Left lung (tissue), 10 donors: ENCODE data around the gene SOX8. TPM values are rescaled to one million over a fixed set of nuclear protein-coding genes. Genes with fewer than 3 reads are reported as not detected.

ENCODE experiments used
- ATAC-seq: fragments of 200-7000 bp; cut with Tn5 transposase; one replicate; pipeline ENCODE4 v1.9.1; 2020; ENCODE audit warnings: moderate library complexity
- DNase-seq, 4 donors: peaks; one replicate each; pipeline ENCODE4 v3.0.0-alpha.2; 2013 to 2020
- H3K27ac ChIP-seq, 2 donors: fragments of 200-600 bp; sonication (generic) in 1 of 2; one replicate each; pipeline versions ENCODE4 v1.5.0 to v1.8.0; 2020 to 2021
- H3K27me3 ChIP-seq, 2 donors: fragments of 200-600 bp; sonication (generic) in 1 of 2; one replicate each; pipeline versions ENCODE4 v1.5.0 to v1.8.0; 2020 to 2021
- H3K36me3 ChIP-seq, 2 donors: fragments of 200-600 bp; sonication (generic) in 1 of 2; one replicate each; pipeline versions ENCODE4 v1.5.0 to v1.8.0; 2020 to 2021
- H3K4me1 ChIP-seq, 2 donors: fragments of 200-600 bp; one replicate each; pipeline ENCODE4 v1.8.0; 2021
- H3K4me3 ChIP-seq, 2 donors: fragments of 200-600 bp; sonication (generic) in 1 of 2; one replicate each; pipeline versions ENCODE4 v1.5.0 to v1.8.0; 2020 to 2021; ENCODE audit warnings: mild to moderate bottlenecking in 1 of 2
- H3K9me3 ChIP-seq, 2 donors: fragments of 200-600 bp; sonication (generic) in 1 of 2; one replicate each; pipeline versions ENCODE4 v1.5.0 to v1.8.0; 2020 to 2021
- intact Hi-C, 2 donors: fragments of 100-400 bp; cut with DNase I; formaldehyde crosslinking; loops; one replicate each; pipeline versions ENCODE4 v1.11.2 to v1.14.2; 2022
- polyA plus RNA-seq, 6 donors: library from polyadenylated mRNA; unstranded; fragments of 120-200 nt; gene quantifications; one replicate each; pipeline ENCODE4 v1.2.1, GENCODE V29; 2013; ENCODE audit not compliant: insufficient read length in 6 of 6
- total RNA-seq, 2 donors: library from RNA; stranded (reverse); fragmentation: NEBNext Ultra II Directional; extraction: Animal tissue kit (Norgen Biotek cat#: 25700); gene quantifications; one replicate each; pipeline ENCODE4 v1.2.1, GENCODE V29; 2021
- TF ChIP-seq, protein P1 (sequence below), 2 donors: fragments of 200-600 bp; sonication (generic) in 1 of 2; IDR thresholded peaks; one replicate each; pipeline versions ENCODE4 v1.5.0 to v1.8.0; 2021; ENCODE audit warnings: antibody characterized with exemption in 2 of 2
- donor health status: DM: no; HTN: yes; CAD: no.
- donor health status: DM: no; HTN: no; CAD: no.

The SOX8 gene
- total and polyA plus RNA-seq, 8 donors: 0.26 to 4.1 (median 2.5) TPM

- intact Hi-C loops: no loop called here
Observed at GRCh38 chr16:1013593-1013900, 32.0 kb downstream of the SOX8 start.

DNA sequence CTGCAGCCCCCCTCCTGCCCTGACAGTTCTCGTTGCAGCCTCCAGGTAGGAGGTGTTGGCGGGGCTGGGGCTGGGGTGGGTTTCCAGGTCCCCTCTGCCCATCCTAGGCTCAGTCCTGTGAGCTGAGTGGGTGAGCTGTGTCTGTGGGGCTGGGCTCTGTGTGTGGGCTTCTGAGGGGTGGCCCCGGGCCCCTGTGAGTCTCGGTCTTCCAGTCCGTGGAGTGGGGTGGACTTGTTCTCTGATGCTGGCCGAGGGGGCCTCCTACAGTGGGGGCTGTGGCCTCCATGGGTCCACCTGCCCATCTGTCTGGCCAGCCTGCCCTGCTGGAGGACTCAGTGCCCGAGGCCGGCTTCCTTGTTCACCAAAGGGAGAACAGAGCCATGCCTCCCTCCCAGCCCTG, 32.7 kb downstream of the SOX8 start:
- TF ChIP-seq, protein P1, sequence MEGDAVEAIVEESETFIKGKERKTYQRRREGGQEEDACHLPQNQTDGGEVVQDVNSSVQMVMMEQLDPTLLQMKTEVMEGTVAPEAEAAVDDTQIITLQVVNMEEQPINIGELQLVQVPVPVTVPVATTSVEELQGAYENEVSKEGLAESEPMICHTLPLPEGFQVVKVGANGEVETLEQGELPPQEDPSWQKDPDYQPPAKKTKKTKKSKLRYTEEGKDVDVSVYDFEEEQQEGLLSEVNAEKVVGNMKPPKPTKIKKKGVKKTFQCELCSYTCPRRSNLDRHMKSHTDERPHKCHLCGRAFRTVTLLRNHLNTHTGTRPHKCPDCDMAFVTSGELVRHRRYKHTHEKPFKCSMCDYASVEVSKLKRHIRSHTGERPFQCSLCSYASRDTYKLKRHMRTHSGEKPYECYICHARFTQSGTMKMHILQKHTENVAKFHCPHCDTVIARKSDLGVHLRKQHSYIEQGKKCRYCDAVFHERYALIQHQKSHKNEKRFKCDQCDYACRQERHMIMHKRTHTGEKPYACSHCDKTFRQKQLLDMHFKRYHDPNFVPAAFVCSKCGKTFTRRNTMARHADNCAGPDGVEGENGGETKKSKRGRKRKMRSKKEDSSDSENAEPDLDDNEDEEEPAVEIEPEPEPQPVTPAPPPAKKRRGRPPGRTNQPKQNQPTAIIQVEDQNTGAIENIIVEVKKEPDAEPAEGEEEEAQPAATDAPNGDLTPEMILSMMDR (IDR thresholded peaks at IDR 0.05): no peak

More at GRCh38 chr16:1013593-1013900, 32.0 kb downstream of the SOX8 start:
- Histone ChIP-seq H3K36me3 (no peaks in the 10 kb centered on the region), H3K27me3 (peaks cover 9 to 47% of the 10 kb centered on the region in 2 donors), H3K9me3 (no peaks in the 10 kb centered on the region), H3K4me1 (no peaks in the 10 kb centered on the region), H3K27ac (no peak overlapping the region), H3K4me3 (no peak overlapping the region)
- no peak for ATAC-seq
- no peak for DNase-seq
- TF ChIP-seq, protein P1 (IDR thresholded peaks at IDR 0.05): no peak

DNA sequence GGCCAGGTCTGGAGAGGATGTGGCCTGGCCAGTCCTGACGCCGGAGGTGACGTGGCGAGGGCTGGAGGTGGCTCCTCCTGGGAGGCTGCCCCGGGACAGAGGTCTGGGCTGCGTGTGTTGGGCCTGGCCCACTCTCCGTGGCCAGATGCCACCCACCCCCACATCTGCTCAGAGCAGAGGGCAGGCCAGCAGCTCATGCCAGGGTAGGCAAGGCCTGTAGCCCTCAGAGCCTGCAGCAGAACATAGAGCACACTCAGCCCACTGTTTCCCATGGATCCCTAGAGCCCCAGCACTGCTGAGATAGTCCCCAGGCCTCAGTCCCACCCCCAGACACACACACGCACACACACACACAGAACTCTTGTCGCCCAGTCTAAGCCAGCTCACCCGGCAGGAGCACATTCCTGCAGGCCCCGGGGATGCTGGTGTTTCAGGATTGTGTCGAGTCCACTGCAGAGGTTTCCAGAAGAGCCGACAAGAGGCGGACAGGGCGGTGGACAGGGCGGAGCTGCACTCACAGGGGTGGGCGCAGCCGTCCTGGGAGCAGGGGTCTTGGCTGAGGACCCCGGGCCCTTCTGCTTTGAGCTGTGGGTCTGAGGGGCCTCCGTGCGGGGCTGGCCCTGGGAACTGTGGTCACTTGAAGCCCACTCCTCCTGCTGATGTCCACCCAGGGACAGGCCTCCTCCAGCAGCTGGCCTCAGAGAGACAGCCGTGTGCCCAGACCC, 33.4 kb downstream of the SOX8 start:
- TF ChIP-seq, protein P1 (IDR thresholded peaks at IDR 0.05): no peak
- peak in 2 of 4 donors; percentile 18 to 72 for DNase-seq
- Histone ChIP-seq H3K4me3 (no peak overlapping the region), H3K27ac (no peak overlapping the region), H3K36me3 (no peaks in the 10 kb centered on the region), H3K27me3 (peaks cover under 1 to 47% of the 10 kb centered on the region in 2 donors), H3K9me3 (no peaks in the 10 kb centered on the region), H3K4me1 (no peaks in the 10 kb centered on the region)
- intact Hi-C loops: no loop called here
- no peak for ATAC-seq

More for the DNA sequence above, 32.7 kb downstream of the SOX8 start:
- intact Hi-C loops: no loop called here
- peaks cover 8 to 47% of the 10 kb centered on the region in 2 donors for H3K27me3 ChIP-seq
- H3K9me3 ChIP-seq: no peaks in the 10 kb centered on the region
- no peak overlapping the region for H3K4me3 ChIP-seq
- ATAC-seq: no peak
- H3K36me3 ChIP-seq: no peaks in the 10 kb centered on the region
- DNase-seq: no peak
- no peak overlapping the region for H3K27ac ChIP-seq
- H3K4me1 ChIP-seq: no peaks in the 10 kb centered on the region

- ATAC-seq (no peak), DNase-seq (no peak)
- Histone ChIP-seq H3K27ac (no peak overlapping the region), H3K27me3 (peaks cover 0 to 54% of the 10 kb centered on the region in 2 donors), H3K4me1 (no peaks in the 10 kb centered on the region), H3K9me3 (no peaks in the 10 kb centered on the region), H3K4me3 (no peak overlapping the region), H3K36me3 (no peaks in the 10 kb centered on the region)
- TF ChIP-seq, protein P1 (IDR thresholded peaks at IDR 0.05): no peak
- intact Hi-C loops: no loop called here
Observed at GRCh38 chr16:1018447-1019198, 37.1 kb downstream of the SOX8 start.
